Uterus (tissue), 4 donors: ENCODE measurements around the gene ADCY2. TPM values are rescaled to one million over a fixed set of nuclear protein-coding genes. Genes with fewer than 3 reads are reported as not detected.

ENCODE experiments used
- DNase-seq, 2 donors: peaks; one replicate each; pipeline ENCODE4 v3.0.0-alpha.2; 2019 to 2020
- H3K27ac ChIP-seq, 2 donors: fragments of 200-600 bp; sonication (generic); 1 replicate in 1 of 2; 2 replicates in 1 of 2; pipeline ENCODE4 v1.5.1; 2016 to 2018
- H3K27me3 ChIP-seq, 2 donors: fragments of 200-600 bp; sonication (generic); one replicate each; pipeline ENCODE4 v1.5.1; 2018 to 2019; ENCODE audit warnings: control low read depth in 1 of 2
- H3K36me3 ChIP-seq, 2 donors: fragments of 200-600 bp; sonication (generic); one replicate each; pipeline ENCODE4 v1.5.1; 2019; ENCODE audit warnings: control low read depth in 1 of 2
- H3K4me1 ChIP-seq, 2 donors: fragments of 200-600 bp; sonication (generic); one replicate each; pipeline ENCODE4 v1.5.1; 2018 to 2019; ENCODE audit warnings: control low read depth in 1 of 2
- H3K4me3 ChIP-seq, 2 donors: fragments of 200-600 bp; sonication (generic); 1 replicate in 1 of 2; 2 replicates in 1 of 2; pipeline ENCODE4 v1.5.1; 2018 to 2019; ENCODE audit warnings: mild to moderate bottlenecking in 1 of 2
- H3K9me3 ChIP-seq, 2 donors: fragments of 200-600 bp; sonication (generic); one replicate each; pipeline ENCODE4 v1.5.1; 2019; ENCODE audit warnings: control low read depth in 1 of 2
- POLR2A ChIP-seq, 2 donors: fragments of 450-650 bp; IDR thresholded peaks; one replicate each; pipeline ENCODE4 v1.6.1; 2016; ENCODE audit warnings: antibody characterized with exemption in 2 of 2, mild to moderate bottlenecking in 1 of 2, moderate library complexity in 1 of 2
- intact Hi-C: fragments of 100-400 bp; cut with DNase I; formaldehyde crosslinking; loops from one replicate; pipeline ENCODE4 v1.15.1; 2023; ENCODE audit warnings: low total_unique reads
- total RNA-seq, 4 donors: library from RNA; depleted of rRNA in 3 of 4; stranded (reverse); fragments of >200 nt in 3 of 4; gene quantifications; one replicate each; pipeline versions ENCODE4 v1.1.0 to v1.2.4, GENCODE V29; 2014 to 2023
- TF ChIP-seq, protein P1 (sequence below), 4 experiments: fragments of 200-600 bp in 2 of 4; fragments of 450-650 bp in 2 of 4; sonication (generic) in 2 of 4; IDR thresholded peaks; one replicate each; pipeline ENCODE4 v1.5.1; 2016 to 2019; ENCODE audit warnings: antibody characterized with exemption in 4 of 4, mild to moderate bottlenecking in 2 of 4, moderate library complexity in 1 of 4
- donor health status: DM: yes; HTN: yes; CAD: no.

The ADCY2 gene
- total RNA-seq, 4 donors from 2014 or later: 3.8 to 25.3 (median 4.5) TPM

DNA sequence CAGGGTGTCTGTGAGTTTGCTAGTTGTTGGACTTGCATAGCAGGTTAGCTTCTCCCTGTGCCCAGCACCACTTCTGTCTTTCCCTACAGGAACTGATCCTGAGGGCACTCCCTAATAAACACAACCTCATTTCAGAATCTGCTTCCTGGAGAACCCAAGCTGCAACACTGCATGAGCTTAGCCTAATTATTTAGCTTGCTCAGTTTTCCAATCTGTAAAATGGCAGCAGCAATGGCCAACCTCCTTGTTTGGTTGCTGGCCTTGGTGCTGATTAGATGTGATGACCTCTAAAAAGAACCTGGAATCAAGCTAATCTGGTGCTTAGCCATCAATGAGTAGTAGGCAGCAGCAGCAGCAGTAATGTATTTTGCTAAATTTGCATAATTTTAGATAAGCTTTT, 133.9 kb downstream of the ADCY2 start:
- H3K9me3 ChIP-seq: no peaks in the 10 kb centered on the region
- H3K27ac ChIP-seq: no peak overlapping the region
- H3K36me3 ChIP-seq: no peaks in the 10 kb centered on the region
- no peak for TF ChIP-seq POLR2A (IDR thresholded peaks at IDR 0.05)
- H3K4me3 ChIP-seq: no peak overlapping the region
- no peaks in the 10 kb centered on the region for H3K27me3 ChIP-seq
- no peaks in the 10 kb centered on the region for H3K4me1 ChIP-seq
- no peak for DNase-seq
- intact Hi-C loops: no loop called here

DNA sequence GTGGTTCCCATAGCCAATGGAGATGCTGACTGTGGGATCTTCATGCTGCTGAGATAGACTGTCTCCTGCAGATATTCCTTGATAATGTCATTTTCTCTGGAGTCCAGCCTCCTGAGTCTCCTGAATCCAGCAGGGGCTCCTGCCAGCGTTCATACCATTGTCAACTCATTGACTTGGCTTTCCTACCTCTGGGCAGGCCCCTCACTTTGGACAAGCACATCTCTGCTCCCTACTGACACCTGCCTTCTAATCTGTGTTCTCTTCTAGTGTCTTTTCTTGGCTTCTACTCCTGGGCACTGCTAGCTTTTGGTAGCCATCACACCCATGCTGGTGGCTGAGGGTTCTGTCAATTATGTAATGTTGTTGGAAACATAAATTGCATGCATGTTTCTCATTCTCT, 138.0 kb downstream of the ADCY2 start:
- no peaks in the 10 kb centered on the region for H3K9me3 ChIP-seq
- no peak overlapping the region for H3K27ac ChIP-seq
- no peaks in the 10 kb centered on the region for H3K4me1 ChIP-seq
- no peak overlapping the region for H3K4me3 ChIP-seq
- no peak for TF ChIP-seq POLR2A (IDR thresholded peaks at IDR 0.05)
- TF ChIP-seq, protein P1, sequence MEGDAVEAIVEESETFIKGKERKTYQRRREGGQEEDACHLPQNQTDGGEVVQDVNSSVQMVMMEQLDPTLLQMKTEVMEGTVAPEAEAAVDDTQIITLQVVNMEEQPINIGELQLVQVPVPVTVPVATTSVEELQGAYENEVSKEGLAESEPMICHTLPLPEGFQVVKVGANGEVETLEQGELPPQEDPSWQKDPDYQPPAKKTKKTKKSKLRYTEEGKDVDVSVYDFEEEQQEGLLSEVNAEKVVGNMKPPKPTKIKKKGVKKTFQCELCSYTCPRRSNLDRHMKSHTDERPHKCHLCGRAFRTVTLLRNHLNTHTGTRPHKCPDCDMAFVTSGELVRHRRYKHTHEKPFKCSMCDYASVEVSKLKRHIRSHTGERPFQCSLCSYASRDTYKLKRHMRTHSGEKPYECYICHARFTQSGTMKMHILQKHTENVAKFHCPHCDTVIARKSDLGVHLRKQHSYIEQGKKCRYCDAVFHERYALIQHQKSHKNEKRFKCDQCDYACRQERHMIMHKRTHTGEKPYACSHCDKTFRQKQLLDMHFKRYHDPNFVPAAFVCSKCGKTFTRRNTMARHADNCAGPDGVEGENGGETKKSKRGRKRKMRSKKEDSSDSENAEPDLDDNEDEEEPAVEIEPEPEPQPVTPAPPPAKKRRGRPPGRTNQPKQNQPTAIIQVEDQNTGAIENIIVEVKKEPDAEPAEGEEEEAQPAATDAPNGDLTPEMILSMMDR (IDR thresholded peaks at IDR 0.05): no peak
- no peak for DNase-seq
- no peaks in the 10 kb centered on the region for H3K36me3 ChIP-seq
- H3K27me3 ChIP-seq: no peaks in the 10 kb centered on the region
- intact Hi-C loops: no loop called here

DNA sequence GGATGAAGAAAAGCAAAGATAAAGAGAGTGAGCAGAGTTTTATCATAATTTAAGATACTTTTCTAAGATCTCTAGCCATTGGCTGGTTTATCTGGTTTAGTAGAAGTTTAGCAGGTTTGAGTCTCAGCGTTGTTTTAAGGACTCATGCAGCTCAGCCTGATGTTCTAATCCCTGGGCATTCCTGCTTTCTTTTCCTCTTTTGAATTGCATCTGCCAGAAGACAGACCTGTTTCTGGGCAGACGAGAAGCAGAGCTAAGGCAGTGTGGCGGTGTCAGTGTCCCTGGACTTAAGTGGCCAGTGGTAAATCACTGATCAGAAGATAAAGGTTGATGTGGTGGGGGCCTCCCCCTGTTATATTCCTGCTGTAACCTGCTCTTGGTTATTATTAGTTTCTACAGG, 138.6 kb downstream of the ADCY2 start:
- no peak for TF ChIP-seq POLR2A (IDR thresholded peaks at IDR 0.05)
- TF ChIP-seq, protein P1 (IDR thresholded peaks at IDR 0.05): no peak

DNA sequence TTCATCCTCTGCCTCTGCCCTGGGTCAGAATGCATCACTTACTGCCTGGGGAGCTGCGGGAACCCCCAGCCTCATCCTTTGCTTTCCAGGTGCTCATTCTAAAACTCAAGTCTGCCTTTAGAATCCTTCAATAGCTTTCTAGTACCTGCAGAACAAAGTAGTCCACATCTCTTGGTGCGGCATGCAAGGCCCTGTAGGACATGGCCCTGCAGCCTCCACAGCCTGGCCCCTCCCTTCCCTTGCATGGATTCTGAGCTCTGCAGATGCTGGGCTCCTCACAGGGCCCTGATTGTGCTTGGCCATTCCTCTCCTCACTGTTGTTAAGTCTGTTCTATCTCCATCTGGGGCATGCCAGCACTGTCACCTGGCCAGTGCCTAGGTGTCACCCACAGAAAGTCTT, 141.6 kb downstream of the ADCY2 start:
- Histone ChIP-seq H3K4me1 (no peaks in the 10 kb centered on the region), H3K27me3 (no peaks in the 10 kb centered on the region), H3K36me3 (no peaks in the 10 kb centered on the region), H3K27ac (no peak overlapping the region), H3K9me3 (no peaks in the 10 kb centered on the region), H3K4me3 (no peak overlapping the region)
- intact Hi-C loops: no loop called here
- TF ChIP-seq POLR2A (IDR thresholded peaks at IDR 0.05): no peak
- TF ChIP-seq, protein P1 (IDR thresholded peaks at IDR 0.05): no peak
- no peak for DNase-seq

More for the DNA sequence above, 138.6 kb downstream of the ADCY2 start:
- H3K27ac ChIP-seq: no peak overlapping the region
- intact Hi-C loops: no loop called here
- DNase-seq: no peak
- no peak overlapping the region for H3K4me3 ChIP-seq
- no peaks in the 10 kb centered on the region for H3K4me1 ChIP-seq
- H3K36me3 ChIP-seq: no peaks in the 10 kb centered on the region
- H3K9me3 ChIP-seq: no peaks in the 10 kb centered on the region
- no peaks in the 10 kb centered on the region for H3K27me3 ChIP-seq

DNA sequence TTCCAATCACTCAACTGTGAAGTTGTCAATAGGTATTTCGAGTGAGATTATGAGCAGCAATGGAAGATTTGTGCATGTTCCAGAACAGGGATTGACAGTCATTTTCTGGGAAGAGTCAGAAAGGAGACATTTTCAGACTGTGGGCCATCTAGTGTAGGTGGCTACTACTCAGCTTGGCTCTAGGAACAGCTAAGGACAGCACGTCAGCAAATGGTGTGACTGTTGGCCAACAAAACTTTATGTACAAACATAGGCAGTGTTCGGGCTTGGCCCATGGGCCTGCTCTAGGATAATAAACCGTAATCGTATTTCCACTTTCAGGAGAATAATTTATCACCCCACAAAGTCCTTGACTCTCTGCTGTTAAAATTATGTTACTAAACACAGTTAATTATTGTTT, 143.6 kb downstream of the ADCY2 start:
- H3K4me3 ChIP-seq: no peak overlapping the region
- no peaks in the 10 kb centered on the region for H3K27me3 ChIP-seq
- no peaks in the 10 kb centered on the region for H3K4me1 ChIP-seq
- no peak for DNase-seq
- intact Hi-C loops: no loop called here
- no peaks in the 10 kb centered on the region for H3K36me3 ChIP-seq
- no peak overlapping the region for H3K27ac ChIP-seq
- TF ChIP-seq POLR2A (IDR thresholded peaks at IDR 0.05): no peak
- TF ChIP-seq, protein P1 (IDR thresholded peaks at IDR 0.05): no peak
- H3K9me3 ChIP-seq: no peaks in the 10 kb centered on the region
